ENCODE measurements around the gene ALOX15B.

- no peak for TF ChIP-seq CTCF (IDR thresholded peaks at IDR 0.05)
- no peak for TF ChIP-seq EZH2 (IDR thresholded peaks at IDR 0.05)
- TF ChIP-seq EZH2phosphoT487 (IDR thresholded peaks at IDR 0.05): no peak
Observed at GRCh38 chr17:8056232-8056975, 17.5 kb downstream of the ALOX15B start.
